C4-2B (cell line): ENCODE data around the gene SCO2.

ENCODE experiments used
- H3K27ac ChIP-seq: fragments of 450-650 bp; 2 replicates; pipeline ENCODE4 v1.5.1; 2017
- ZFX ChIP-seq: fragments of 450-650 bp; IDR thresholded peaks from 2 replicates; pipeline ENCODE4 v1.6.1; 2017
- TF ChIP-seq, protein P1 (sequence below): fragments of 450-650 bp; conservative IDR thresholded peaks from 2 replicates; pipeline ENCODE4 v1.5.1; 2017; ENCODE audit warnings: mild to moderate bottlenecking

Gene SCO2

DNA sequence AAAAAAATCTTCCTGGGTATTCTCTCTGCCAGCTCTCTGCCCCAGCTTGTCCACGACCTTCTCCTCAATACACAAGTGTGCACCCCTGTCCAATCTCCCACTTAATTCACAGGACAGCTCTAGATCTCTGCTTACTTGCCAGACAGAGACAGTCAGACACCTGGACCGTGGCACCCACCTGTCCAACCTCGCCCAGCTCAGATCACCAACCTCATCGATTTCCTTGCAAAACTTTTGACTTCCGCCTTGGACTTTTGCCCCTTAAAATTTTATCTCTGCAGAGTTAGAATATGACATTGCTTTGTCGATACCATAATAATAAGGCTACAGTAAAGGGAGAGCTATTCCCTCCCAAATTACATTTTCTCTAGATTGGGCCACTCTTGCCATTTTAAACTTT lies 28.3 kb downstream of the SCO2 start:
- no peak overlapping the region for H3K27ac ChIP-seq
- TF ChIP-seq, protein P1, sequence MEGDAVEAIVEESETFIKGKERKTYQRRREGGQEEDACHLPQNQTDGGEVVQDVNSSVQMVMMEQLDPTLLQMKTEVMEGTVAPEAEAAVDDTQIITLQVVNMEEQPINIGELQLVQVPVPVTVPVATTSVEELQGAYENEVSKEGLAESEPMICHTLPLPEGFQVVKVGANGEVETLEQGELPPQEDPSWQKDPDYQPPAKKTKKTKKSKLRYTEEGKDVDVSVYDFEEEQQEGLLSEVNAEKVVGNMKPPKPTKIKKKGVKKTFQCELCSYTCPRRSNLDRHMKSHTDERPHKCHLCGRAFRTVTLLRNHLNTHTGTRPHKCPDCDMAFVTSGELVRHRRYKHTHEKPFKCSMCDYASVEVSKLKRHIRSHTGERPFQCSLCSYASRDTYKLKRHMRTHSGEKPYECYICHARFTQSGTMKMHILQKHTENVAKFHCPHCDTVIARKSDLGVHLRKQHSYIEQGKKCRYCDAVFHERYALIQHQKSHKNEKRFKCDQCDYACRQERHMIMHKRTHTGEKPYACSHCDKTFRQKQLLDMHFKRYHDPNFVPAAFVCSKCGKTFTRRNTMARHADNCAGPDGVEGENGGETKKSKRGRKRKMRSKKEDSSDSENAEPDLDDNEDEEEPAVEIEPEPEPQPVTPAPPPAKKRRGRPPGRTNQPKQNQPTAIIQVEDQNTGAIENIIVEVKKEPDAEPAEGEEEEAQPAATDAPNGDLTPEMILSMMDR: no peak
- TF ChIP-seq ZFX: no peak

DNA sequence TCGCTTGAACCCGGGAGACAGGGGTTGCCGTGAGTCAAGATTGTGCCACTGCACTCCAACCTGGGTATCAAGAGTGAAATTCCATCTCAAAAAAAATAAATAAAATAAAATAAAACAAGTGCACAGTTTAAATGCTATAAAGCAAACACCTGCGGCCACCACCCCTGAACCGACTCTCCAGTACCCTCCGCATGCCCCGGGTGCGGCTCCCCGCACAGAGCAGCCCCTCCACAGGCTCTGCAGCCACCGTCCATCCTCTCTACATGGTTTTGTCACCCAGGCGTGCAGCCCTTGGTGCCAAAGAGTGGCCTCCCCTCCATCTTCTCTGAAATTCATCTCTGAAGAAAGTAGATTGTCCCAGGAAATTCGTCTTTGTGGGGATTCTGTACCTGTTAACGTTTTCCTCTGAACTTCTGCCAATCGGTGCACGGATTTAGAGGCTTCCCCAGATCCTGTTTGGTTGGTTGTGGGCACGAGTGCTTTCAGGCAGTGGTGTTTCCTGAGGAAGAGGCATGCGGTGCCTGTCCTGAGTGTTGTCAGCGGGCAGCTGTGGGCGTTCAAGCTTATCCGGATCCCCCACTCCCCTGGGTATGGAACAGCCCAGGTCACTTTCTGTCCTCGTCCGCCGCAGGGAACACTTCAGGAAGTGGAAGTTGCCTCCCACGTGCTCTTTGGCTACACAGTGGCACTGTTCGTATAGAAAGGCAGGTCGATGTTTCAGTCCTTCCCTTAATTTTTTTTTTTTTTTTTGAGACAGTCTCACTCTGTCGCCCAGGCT lies 34.7 kb downstream of the SCO2 start:
- H3K27ac ChIP-seq: peak overlapping the region; percentile 56
- no peak for TF ChIP-seq ZFX
- TF ChIP-seq, protein P1: no peak

DNA sequence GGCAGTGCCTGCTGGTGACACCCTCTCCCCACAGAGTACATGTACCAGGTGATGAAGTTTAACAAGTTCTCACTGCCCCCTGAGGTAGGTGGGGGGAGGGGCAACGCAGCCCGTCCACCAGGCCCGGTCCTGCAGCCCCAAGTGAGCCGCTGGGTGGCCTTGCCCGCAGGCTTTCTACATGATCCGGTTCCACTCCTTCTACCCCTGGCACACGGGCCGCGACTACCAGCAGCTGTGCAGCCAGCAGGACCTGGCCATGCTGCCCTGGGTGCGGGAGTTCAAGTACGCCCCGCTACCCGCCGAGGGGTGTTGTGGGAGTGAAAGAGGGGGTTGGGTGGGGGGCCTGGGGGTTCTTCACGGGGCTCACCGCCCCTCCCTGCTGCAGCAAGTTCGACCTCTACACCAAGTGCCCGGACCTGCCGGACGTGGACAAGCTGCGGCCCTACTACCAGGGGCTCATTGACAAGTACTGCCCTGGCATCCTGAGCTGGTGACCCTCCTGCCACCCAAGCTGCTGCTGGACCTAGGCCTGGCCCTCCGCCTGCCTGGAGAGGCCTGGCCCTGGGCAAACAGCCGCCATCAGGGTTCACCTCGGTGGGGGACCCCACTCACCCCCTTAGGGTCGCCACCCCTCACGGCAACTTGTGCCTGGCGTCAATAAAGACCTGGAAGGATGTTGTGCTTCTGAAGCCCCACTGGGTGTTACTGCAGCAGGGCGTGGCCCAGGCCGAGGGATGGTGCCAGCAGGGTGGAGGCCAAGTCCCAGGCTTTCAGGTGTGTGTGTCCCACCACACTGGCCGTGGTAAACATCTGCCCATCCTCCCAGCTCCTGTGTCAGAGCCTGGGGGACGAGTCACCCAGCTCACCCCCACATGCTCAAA lies 35.8 kb downstream of the SCO2 start:
- no peak for TF ChIP-seq ZFX
- TF ChIP-seq, protein P1: no peak
- no peak overlapping the region; the same call in 1 of the 2 replicates for H3K27ac ChIP-seq

DNA sequence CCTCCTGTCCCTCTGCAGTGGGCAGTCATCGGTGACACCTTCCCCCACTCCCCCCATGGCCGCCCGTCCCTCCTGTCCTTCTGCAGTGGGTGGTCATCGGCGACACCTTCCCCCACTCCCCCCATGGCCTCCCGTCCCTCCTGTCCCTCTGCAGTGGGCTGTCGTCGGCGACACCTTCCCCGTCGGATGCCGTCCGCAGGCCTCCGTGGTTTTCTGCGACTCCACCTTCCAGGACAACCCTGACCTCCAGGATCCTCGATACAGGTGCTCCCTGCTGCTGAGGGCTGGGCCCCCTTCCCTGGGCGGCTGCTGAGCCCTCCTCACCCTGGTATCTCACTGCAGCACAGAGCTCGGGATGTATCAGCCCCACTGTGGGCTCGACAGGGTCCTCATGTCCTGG lies 36.5 kb downstream of the SCO2 start:
- TF ChIP-seq ZFX: no peak
- TF ChIP-seq, protein P1: no peak

DNA sequence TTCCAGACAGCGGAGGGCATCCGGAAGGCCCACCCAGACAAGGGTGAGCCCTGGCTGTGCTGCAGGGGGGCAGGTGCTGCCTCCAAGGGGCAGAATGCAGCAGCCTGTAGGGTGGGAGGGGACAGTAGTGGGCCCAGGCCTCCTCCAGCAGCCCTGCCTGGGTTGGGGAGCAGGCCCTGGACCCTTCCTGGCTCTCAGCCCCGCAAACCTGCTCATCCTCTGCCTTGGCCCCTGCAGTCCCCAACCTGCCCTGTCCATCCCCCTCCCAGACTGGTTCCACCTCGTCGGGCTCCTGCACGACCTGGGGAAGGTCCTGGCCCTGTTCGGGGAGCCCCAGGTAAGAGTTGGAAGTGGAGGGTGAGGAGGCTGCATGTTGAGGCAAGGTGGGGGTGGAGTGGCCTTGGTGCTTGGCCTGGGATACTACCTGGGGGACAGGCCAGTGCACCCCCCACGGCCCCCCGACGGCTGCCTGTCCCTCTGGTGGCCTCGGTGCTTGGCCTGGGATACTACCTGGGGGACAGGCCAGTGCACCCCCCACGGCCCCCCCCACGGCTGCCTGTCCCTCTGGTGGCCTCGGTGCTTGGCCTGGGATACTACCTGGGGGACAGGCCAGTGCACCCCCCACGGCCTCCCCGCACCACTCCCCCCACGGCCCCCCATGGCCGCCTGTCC lies 37.3 kb downstream of the SCO2 start:
- no peak overlapping the region for H3K27ac ChIP-seq
- TF ChIP-seq, protein P1: no peak
- TF ChIP-seq ZFX: no peak

More for the DNA sequence above, 36.5 kb downstream of the SCO2 start:
- H3K27ac ChIP-seq: no peak overlapping the region

DNA sequence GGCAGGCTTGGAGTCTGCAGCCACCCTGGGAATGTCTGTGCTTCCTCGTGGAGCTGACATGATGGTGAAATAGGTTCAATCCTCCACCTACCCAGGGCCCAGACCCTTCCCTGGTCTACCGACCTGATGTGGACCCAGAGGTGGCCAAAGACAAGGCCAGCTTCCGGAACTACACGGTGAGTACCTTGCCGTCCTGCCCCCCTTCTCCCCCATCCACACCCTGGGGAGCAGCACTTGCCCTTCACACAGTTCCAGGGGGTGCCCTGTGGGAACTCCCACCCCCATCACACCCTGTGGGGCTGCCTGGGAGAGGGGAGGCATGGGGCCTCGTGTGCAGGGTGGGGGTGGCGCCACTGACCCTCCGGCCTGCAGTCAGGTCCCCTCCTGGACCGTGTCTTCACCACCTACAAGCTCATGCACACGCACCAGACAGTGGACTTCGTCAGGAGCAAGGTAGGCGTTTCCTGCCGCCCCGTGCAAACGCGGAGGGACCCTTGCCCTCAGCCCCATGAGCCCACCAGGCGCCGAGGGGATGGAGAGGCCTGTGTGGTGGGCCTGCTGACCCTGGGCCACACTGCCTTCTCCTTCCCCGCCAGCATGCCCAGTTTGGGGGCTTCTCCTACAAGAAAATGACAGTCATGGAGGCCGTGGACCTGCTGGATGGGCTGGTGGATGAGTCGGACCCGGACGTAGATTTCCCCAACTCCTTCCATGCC lies 38.0 kb downstream of the SCO2 start:
- no peak overlapping the region for H3K27ac ChIP-seq
- TF ChIP-seq, protein P1: no peak
- no peak for TF ChIP-seq ZFX
